ENCODE results near the gene LHFPL2. TPM values are rescaled to one million over a fixed set of nuclear protein-coding genes. Genes with fewer than 3 reads are reported as not detected.

Gene LHFPL2
- total and polyA plus RNA-seq, 2 of the 4 experiments (the other 2 are of a cell fraction) = 6.5 to 11.3 TPM

GRCh38 chr5:78475370-78475769 lies 173.2 kb downstream of the LHFPL2 start:
- Histone ChIP-seq H3K27ac (ENCODE audit: insufficient read depth, low read length) (no peak overlapping the region), H3K9ac (ENCODE audit: low read depth, low read length) (no peak overlapping the region), H4K20me1 (ENCODE audit: insufficient read depth, low read length) (no peaks in the 10 kb centered on the region), H3K27me3 (ENCODE audit: control insufficient read depth, insufficient read depth, low read length) (no peaks in the 10 kb centered on the region), H2BK20ac (ENCODE audit: low read depth, low read length) (no peak overlapping the region), H3K23ac (ENCODE audit: low read depth, low read length) (no peak overlapping the region), H3K56ac (ENCODE audit: extremely low read depth, insufficient read depth, low read length) (no peak overlapping the region), H3K9me3 (ENCODE audit: control insufficient read depth, insufficient read depth, low read length) (no peaks in the 10 kb centered on the region), H2BK15ac (ENCODE audit: low read depth, low read length) (no peak overlapping the region), H3K14ac (replicated peaks; ENCODE audit: low read depth, low read length) (no peak overlapping the region), H3K36me3 (ENCODE audit: control insufficient read depth, insufficient read depth, low read length) (peaks cover 3% of the 10 kb centered on the region; the same call in 1 of the 2 replicates), H2BK120ac (ENCODE audit: low read depth, low read length) (no peak overlapping the region), H4K91ac (ENCODE audit: insufficient read depth, low read depth, low read length) (no peak overlapping the region), H3K18ac (ENCODE audit: low read depth, low read length) (no peak overlapping the region), H3K9me1 (ENCODE audit: insufficient read depth, low read length) (no peaks in the 10 kb centered on the region; the same call in 1 of the 2 replicates), H4K5ac (ENCODE audit: low read depth, low read length) (no peak overlapping the region), H2AFZ (replicated peaks; ENCODE audit: low read length, poor library complexity) (no peak overlapping the region), H2BK5ac (ENCODE audit: low read depth, low read length, poor library complexity, severe bottlenecking) (no peak overlapping the region), H3K4me1 (ENCODE audit: control insufficient read depth, insufficient read depth, low read length) (no peaks in the 10 kb centered on the region), H3K4ac (ENCODE audit: low read depth, low read length) (no peak overlapping the region), H3K4me2 (ENCODE audit: low read depth, low read length) (no peak overlapping the region), H3K79me1 (ENCODE audit: low read depth in 1 of 2, low read length in 2 of 2) (peaks cover 3 to 6% of the 10 kb centered on the region in 2 experiments; a peak in 2 of 4 replicates), H2AK5ac (ENCODE audit: low read depth, low read length) (no peak overlapping the region), H3K4me3 (ENCODE audit: insufficient read depth, low read depth, low read length) (no peak overlapping the region), H2AK9ac (replicated peaks; ENCODE audit: low read depth, low read length, poor library complexity) (no peak overlapping the region), H4K8ac (ENCODE audit: low read depth in 2 of 2, low read length in 2 of 2) (no peak overlapping the region)
- DNase-seq (no peak), ATAC-seq (ENCODE audit: low read depth) (no peak)
- WGBS, 2 experiments (ENCODE audit: extremely low coverage in 2 of 2, insufficient read length in 1 of 2) = 100% methylated on average over 1 of the region's 3 CpGs; no CpG with 5 or more reads in 1 of the 2 experiments
- dilution Hi-C loops (cut with HindIII; ENCODE audit: low sequenced_read_pairs, unreplicated experiment) (no loop called here), in situ Hi-C loops (cut with MboI; ENCODE audit: low sequenced_read_pairs) (no loop called here), intact Hi-C loops (cut with micrococcal nuclease) (no loop called here)
- no TSS peak for BruUV-seq (replicated peaks)
- ChIA-PET CTCF (no interaction called here), POLR2A (ENCODE audit: unreplicated experiment) (no interaction called here)
- TF ChIP-seq RAD21 (IDR thresholded peaks at IDR 0.05; ENCODE audit: low read length) (no peak), POLR2A (IDR thresholded peaks at IDR 0.05; ENCODE audit: low read depth, low read length) (no peak), FOS (IDR thresholded peaks at IDR 0.05; ENCODE audit: low read depth, low read length) (no peak), RFX5 (IDR thresholded peaks at IDR 0.05; ENCODE audit: low read depth, low read length) (no peak)

Measured in IMR-90 (cell line).